ENCODE measurements around the gene DCAF4. TPM values are rescaled to one million over a fixed set of nuclear protein-coding genes. Genes with fewer than 3 reads are reported as not detected.

Gene DCAF4
- total RNA-seq, 3 donors from 2014 or later, result 19.8 to 49.5 (median 36.1) TPM

DNA sequence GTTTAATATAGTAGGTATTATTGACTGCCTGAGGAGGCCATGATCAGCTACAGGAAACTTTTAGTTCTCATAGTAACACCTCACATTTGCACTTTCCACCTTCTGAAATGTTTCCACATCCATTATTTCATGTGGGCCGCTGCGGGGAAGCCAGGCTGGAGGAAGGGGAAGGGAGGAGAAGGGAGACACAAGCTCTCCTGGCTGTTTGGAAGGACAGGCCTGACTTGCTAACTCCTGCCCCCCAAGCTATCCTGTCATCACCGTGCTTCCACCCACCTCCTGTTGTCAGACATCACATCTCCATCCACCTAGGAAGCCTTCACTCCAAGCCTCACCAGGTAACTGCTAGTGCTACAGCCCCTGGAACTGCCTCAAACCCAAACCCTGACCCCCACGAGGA, 41.9 kb upstream of the DCAF4 start:
- DNase-seq (ENCODE audit: low spot score in 2 of 2), result no peak
- Histone ChIP-seq H3K36me3 (no peaks in the 10 kb centered on the region), H3K27ac (no peak overlapping the region), H3K4me3 (no peak overlapping the region), H3K4me1 (no peaks in the 10 kb centered on the region), H3K27me3 (no peaks in the 10 kb centered on the region), H3K9me3 (no peaks in the 10 kb centered on the region)
- no peak for TF ChIP-seq POLR2A (IDR thresholded peaks at IDR 0.05)
- TF ChIP-seq, protein P1, sequence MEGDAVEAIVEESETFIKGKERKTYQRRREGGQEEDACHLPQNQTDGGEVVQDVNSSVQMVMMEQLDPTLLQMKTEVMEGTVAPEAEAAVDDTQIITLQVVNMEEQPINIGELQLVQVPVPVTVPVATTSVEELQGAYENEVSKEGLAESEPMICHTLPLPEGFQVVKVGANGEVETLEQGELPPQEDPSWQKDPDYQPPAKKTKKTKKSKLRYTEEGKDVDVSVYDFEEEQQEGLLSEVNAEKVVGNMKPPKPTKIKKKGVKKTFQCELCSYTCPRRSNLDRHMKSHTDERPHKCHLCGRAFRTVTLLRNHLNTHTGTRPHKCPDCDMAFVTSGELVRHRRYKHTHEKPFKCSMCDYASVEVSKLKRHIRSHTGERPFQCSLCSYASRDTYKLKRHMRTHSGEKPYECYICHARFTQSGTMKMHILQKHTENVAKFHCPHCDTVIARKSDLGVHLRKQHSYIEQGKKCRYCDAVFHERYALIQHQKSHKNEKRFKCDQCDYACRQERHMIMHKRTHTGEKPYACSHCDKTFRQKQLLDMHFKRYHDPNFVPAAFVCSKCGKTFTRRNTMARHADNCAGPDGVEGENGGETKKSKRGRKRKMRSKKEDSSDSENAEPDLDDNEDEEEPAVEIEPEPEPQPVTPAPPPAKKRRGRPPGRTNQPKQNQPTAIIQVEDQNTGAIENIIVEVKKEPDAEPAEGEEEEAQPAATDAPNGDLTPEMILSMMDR (IDR thresholded peaks at IDR 0.05), result no peak
- no peak for TF ChIP-seq POLR2AphosphoS5 (IDR thresholded peaks at IDR 0.05)
- intact Hi-C loops (cut with DNase I; ENCODE audit: low total_unique reads), result no loop called here

DNA sequence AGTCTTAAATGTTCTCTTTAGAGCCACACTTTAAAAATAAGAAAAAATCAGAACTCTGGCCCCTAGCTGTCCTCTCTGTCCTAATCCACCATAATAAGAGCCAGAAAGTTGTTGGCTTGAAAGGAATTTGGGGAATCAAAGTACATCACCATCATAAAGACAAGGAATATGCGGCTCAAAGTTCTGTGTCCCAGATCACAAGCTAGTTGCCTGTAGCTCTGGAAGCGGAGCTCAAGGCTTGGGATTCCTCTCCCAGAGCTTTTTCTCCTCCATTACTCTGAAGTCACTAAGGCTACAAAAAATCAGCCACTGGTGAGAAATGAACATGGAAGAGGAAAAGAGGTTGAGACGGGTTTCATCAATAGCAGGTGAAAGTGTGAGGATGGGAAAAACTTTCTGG, 38.8 kb upstream of the DCAF4 start:
- no peaks in the 10 kb centered on the region for H3K9me3 ChIP-seq
- H3K4me3 ChIP-seq, result no peak overlapping the region
- peaks cover 0 to 6% of the 10 kb centered on the region in 2 donors for H3K27me3 ChIP-seq
- DNase-seq (ENCODE audit: low spot score in 2 of 2), result no peak
- intact Hi-C loops (cut with DNase I; ENCODE audit: low total_unique reads), result no loop called here
- no peaks in the 10 kb centered on the region for H3K4me1 ChIP-seq
- H3K27ac ChIP-seq, result no peak overlapping the region
- H3K36me3 ChIP-seq, result no peaks in the 10 kb centered on the region
- TF ChIP-seq POLR2A (IDR thresholded peaks at IDR 0.05) (no peak), POLR2AphosphoS5 (IDR thresholded peaks at IDR 0.05) (no peak)
- TF ChIP-seq, protein P1 (IDR thresholded peaks at IDR 0.05), result no peak

DNA sequence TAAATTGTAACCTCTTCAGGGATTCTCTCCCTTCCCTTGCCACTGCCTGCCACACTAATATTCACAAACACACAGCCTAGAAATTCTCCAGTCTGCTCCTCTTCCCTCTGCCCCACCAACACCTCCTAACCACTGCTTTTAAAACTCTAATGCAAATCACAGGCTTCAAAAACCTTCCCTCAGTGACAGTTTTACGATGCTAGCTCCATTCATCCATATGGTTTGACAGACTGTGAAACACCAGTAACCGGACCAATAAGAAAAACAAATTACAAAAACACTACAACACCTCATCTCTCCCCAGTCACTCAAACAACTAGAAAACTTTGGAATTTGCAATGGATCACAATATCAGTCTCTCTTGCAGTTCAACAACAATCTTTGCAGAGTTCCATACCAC, 38.1 kb upstream of the DCAF4 start:
- intact Hi-C loops (cut with DNase I; ENCODE audit: low total_unique reads), result no loop called here
- no peak for DNase-seq (ENCODE audit: low spot score in 2 of 2)
- Histone ChIP-seq H3K27me3 (peaks cover 0 to 6% of the 10 kb centered on the region in 2 donors), H3K27ac (no peak overlapping the region), H3K9me3 (no peaks in the 10 kb centered on the region), H3K4me3 (no peak overlapping the region), H3K36me3 (no peaks in the 10 kb centered on the region), H3K4me1 (no peaks in the 10 kb centered on the region)
- TF ChIP-seq POLR2A (IDR thresholded peaks at IDR 0.05) (no peak), POLR2AphosphoS5 (IDR thresholded peaks at IDR 0.05) (no peak)
- TF ChIP-seq, protein P1 (IDR thresholded peaks at IDR 0.05), result no peak

DNA sequence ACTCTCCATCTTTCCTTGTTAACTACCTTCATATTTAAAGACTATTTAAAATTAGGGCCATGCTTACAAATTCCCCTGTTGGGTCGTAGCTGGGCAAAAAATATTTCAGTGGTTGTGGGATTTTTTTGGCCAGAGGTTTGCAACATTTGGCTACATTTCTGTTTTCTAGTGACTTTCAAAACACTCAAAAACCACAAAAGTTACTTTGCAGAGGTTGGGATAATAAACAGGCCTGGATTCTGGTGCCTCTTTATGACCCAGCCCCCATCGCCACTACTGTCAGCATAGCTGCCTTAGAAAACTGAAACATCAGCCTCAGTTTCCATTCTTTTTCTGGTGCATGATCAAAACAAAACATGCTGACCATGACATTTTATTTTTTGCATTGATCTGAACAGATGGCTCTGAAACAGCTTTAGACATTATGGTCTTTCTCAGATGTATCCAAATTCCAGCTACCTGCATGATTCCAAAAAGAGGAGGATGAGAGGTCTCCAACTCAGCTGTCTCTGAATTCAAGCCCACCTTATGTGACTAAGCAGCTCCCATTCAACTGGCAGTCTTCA, 37.5 kb upstream of the DCAF4 start:
- intact Hi-C loops (cut with DNase I; ENCODE audit: low total_unique reads), result no loop called here
- TF ChIP-seq POLR2A (IDR thresholded peaks at IDR 0.05), result no peak
- TF ChIP-seq, protein P1 (IDR thresholded peaks at IDR 0.05), result no peak
- TF ChIP-seq POLR2AphosphoS5 (IDR thresholded peaks at IDR 0.05), result no peak
- H3K36me3 ChIP-seq, result no peaks in the 10 kb centered on the region
- H3K9me3 ChIP-seq, result no peaks in the 10 kb centered on the region
- H3K27me3 ChIP-seq, result peaks cover 0 to 6% of the 10 kb centered on the region in 2 donors
- no peak overlapping the region for H3K4me3 ChIP-seq
- H3K4me1 ChIP-seq, result no peaks in the 10 kb centered on the region
- DNase-seq (ENCODE audit: low spot score in 2 of 2), result no peak
- no peak overlapping the region for H3K27ac ChIP-seq

DNA sequence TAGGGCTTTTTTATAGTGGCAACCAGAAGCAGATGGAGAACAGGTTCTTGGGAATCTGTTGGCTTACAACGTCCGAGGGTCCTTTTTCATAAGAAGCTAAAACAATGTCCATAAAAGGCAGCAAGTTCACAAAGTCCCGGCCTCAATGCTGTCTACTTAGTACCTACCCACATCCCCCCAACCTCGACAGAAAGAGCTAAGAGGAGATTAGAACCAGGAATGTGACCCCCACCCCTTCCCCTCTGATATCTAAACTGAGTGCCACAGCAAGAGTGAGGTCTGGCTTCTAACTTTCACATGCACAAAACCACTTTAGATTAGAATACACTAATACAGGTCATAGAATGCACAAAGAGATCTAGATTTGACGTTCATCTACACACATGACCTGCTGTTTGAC, 36.9 kb upstream of the DCAF4 start:
- Histone ChIP-seq H3K36me3 (no peaks in the 10 kb centered on the region), H3K4me1 (no peaks in the 10 kb centered on the region), H3K27me3 (peaks cover 0 to 6% of the 10 kb centered on the region in 2 donors), H3K9me3 (no peaks in the 10 kb centered on the region), H3K4me3 (no peak overlapping the region), H3K27ac (no peak overlapping the region)
- intact Hi-C loops (cut with DNase I; ENCODE audit: low total_unique reads), result no loop called here
- DNase-seq (ENCODE audit: low spot score in 2 of 2), result no peak
- TF ChIP-seq POLR2A (IDR thresholded peaks at IDR 0.05) (no peak), POLR2AphosphoS5 (IDR thresholded peaks at IDR 0.05) (no peak)
- TF ChIP-seq, protein P1 (IDR thresholded peaks at IDR 0.05), result no peak

Measured in breast epithelium (tissue), 4 donors.